ENCODE measurements around the gene AADACL4.
"Not testable (repeated sequence)": the region's sequence is repeated elsewhere in the genome, so short reads cannot be mapped to it uniquely, and the experiment has no call there.

The AADACL4 gene

DNA sequence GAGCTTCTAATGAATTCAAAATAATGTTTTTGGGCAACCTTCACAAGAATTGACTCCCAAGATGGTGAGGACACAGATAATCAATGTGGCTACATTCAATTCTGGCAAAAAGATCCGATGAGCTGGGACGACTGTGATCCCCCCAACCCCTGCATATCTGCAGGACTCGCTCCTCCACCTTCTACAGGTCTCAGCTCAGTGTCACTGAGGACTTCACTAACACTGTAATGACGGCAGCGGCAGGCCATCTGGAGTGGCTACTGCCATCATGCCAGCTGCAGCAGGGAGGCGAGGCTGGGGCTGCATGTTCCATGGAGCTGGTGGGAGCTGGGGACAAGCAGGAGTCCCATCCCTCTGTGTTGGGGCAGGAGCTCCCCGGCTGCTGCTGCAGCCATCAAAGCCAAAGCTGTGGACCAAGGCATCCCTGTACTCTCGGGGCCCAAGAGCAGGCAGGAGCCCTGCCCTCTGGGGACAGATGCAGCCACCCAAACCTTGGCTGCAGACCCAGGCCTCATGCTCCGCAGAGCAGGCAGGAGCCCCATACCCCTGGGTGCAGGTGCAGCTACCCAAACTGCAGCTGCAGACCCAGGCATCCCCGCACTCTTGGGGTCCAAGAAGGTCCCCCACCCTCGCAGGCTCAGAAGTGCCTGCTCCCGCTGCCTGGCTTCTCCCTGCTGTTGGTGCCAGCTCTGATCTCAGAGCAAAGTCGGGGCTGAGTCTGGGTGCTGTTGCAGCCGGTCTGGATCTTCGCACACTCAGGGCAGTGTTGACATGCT is 13.7 kb upstream of the AADACL4 start:
- no peak for DNase-seq (ENCODE audit: low read depth)

DNA sequence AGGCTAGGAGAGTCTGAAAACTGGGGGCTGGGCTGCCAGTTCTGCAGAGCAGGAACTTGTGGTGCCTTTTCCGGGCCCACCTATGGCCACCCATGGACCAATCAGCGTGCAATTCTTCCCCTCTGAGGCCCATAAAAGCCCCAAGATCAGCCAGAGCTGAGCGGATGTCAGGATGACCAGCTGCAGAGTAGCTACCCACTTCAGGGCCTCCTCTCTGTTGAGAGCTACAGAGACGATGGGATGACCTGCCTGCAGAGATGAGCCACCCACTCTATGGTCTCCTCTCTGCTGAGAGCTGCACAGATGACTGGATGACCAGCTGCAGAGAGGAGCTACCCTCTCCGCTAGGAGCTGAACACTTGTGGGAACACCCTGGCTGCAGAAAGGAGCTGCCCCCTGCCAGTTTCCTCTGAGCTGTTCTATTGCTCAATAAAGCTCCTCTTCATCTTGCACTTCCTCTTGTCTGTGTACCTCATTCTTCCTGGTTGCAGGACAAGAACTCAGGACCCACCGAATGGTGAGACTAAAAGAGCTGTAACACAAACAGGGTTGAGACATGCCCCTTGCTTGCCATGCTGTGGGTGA is 12.8 kb upstream of the AADACL4 start:
- no peak for DNase-seq (ENCODE audit: low read depth)

DNA sequence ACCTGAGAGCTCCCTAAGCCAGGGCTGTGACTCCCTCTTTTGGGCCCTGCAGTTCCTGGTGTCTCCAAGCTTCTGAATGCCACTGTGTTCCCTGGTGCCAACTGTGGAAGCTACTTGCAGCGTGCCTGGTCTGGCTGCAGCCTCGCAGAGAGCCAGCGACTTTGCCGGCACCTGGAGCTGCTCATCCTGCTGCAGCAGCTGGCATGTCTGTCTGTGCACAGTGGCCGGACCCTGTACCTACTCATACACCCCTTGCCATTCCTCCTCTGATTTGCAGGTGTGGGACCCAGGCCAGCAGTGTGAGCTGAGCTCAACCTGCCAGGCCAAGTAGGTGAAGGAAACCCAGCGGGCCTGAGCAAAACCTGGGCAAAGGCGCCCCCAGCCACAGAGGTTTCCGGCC is 12.3 kb upstream of the AADACL4 start:
- no peak for DNase-seq (ENCODE audit: low read depth)

DNA sequence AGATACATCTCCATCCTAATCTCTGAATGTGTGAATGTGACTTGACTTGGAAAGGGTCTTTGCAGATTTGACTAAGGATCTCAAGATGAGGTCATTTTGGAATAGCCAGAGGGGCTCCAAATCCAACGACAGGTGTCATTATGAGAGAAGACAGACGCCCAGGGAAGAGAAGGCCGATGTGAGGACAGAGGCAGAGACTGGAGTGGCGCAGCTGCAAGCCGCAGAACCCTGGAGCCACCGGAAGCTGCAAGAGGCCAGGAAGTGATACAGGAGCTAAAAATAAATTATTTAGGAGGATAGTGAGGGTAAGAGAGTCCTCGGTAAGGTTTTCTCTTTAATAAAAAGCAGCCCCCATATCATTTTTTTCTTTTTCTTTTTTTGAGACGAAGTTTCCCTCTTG is 9.7 kb upstream of the AADACL4 start:
- no peak for DNase-seq (ENCODE audit: low read depth)

DNA sequence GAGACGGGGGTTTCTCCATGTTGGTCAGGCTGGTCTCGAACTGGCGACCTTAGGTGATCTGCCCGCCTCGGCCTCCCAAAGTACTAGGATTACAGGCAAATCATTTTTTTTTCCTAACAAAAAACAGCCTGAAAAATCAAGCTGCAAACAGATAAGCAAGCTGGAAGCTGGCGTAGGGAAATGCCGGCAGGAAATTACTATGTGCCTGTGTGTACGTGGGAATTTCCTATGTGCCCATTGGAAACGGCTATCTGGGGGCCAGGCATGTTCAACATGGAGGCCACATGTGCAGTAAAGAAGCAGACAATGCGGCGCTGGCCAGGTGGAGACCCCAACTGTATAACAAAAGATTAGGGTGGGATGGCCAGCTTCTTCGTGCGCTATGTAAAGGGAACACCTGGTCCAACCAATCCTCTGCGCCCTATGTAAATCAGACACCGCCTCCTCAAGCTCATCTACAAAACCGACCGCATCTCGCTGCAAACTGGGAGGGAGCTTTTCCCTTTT is 9.1 kb upstream of the AADACL4 start:
- no peak for DNase-seq (ENCODE audit: low read depth)

DNA sequence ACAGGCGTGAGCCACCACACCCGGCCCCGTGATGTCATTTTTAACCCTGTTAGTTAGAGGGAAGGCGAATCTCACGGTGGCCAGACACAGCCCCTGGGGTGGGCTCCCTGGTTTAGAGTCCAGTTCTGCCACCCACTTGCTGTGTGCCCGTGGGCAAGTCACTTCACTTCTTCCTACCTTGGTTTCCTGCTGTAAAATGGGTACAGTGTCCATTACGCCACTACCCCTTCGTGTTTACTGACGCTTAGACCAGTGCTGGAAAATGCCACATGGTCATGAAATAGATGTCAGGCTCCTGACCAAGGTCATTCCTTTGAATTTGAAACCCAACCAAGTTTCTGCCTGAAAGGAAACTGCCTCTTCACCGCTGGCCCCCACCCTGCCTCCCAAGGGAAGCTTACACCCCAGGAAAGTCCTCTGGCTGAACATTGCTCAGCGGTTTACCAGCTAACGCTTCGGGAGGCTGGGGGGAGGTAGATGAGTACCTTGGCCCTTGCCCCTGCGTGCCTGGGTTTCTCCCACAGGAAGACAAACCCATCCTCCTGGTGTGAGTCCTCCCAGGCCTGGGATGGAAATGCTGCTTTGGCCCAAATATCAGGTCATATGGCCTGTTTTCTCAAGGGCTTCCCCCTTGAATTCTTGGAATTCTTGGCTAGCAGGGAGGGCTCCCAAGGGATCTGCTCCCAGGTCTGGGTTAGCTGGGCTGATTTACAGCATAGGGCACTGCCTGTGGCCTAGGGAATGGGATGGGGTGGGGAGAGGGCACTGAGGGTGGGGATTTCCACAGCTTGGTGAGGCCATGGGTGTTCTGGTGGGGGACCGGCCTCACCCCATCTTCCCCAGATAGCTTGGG is 7.6 kb upstream of the AADACL4 start:
- no peak for DNase-seq (ENCODE audit: low read depth)

DNA sequence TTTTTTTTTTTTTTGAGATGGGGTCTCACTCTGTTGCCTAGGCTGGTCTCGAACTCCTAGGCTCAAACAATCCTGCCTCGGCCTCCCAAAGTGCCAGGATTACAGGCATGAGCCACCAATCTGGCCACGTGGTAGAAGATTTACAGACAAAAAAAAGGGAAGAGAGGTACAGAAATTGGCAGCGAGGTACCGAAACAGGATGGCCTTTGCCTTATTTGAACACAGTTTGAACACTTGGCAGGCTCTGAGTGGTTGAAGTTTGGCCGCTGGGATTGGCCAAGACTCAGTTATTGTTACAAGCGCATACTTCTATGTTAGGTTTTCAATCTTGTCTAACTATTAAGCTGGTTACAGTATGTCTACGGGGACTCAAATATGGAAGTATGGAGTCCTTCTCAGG is 6.2 kb upstream of the AADACL4 start:
- no peak for DNase-seq (ENCODE audit: low read depth)

DNA sequence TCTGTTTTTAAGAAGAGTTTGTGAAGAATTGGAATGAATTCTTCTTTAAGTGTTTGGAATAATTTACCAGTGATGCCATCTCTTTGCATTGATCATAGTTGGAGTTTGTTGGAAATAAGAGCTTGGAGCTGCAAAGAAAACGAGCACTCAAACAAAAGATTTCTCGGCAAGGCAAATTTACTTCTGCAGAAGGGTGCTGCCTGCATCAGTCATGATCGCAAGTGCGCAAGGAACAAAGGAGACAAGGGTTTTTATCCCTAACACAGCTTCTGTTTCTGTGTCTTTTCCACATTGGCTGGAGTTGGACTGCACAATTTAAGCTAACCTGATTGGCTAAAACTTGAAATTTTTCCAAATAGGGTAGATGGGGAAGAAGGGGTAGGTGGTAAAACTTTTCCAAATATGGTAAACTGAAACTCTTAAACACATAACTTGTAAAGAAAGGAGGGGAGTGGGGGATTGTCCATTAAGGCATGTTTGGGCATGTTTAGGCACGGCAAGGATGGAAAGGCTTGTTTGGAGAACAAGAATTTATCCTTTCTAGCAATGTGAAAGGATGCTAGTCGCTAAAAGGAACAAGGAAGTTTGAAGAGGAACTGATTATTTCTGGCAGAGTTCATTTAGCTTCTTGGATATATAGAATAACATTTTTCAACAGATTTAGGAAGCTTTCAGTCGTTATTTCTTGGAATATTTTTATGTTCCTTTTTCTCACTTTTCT is 3.5 kb upstream of the AADACL4 start:
- no peak for DNase-seq (ENCODE audit: low read depth)

DNA sequence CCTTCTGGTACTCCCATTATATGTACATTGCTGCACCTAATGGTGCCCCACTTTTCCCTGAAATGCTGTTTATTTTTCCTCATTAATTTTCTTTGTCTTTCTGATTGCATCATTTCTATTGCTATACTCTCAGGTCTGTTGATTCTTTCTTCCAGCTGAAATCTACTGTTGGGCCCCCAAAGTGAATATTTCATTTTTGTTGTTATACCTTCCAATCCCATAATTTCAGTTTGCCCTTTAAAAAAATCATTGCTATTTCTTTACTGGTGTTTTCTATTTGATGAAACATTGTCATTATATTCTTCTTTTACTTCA is 3.0 kb upstream of the AADACL4 start:
- no peak for DNase-seq (ENCODE audit: low read depth)

DNA sequence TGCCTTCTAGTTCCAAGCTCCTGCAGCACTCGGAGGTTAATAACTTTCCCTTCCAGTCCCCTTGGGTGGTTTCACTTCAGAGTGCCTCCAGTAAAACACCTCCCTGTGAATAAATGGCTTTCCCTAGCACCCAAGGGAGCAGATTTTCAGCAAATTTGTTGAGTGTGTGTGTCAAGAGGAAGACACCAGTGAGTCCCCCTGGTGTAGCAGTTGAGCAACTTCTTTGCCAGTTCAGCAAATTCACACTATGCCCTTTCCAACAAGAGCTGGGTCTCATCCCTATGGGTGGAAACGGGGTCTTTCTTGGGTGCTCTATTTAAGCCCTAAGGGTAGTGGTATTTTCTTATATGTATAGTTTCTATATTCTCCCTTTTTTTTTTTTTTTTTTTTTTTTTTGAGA is 806 bp upstream of the AADACL4 start:
- DNase-seq (ENCODE audit: low read depth): no peak

DNA sequence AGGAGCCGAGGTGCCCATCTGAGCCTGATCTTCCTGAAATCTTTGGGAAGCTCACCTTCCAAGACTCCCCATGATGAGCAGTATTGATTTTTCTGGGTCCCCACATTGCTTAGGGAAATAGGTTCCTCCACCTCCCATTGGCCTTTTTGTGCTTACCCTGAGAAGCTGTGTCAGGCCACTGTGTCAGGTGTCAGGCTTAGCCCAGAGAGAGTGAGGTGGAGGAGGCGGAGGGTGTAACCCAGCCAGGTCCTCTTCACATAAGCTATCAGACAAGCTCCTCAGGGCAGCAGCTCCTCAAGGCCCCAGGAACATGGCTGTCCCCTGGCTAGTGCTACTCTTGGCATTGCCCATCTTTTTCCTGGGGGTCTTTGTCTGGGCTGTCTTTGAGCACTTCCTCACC is 352 bp downstream of the AADACL4 start:
- DNase-seq (ENCODE audit: low read depth): no peak

DNA sequence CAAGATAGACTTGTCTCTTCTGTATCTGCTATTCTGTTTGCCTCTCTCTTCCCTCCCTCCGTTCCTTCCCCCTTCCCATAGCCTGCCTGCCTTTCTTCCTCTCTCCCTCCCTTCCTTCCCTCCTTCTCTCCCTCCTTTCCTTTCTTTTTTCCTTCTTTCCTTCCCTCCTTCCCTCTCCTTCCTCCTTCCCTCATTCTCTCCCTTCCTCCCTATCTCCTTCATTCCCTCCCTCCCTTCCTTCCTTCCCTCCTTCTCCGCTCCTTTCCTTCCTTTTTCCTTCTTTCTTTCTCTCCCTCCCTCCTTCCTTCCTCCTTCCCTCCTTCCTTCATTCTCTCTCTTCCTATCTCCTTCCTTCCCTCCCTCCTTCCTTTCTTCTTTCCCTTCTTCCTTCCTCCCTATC is 944 bp downstream of the AADACL4 start:
- DNase-seq (ENCODE audit: low read depth): no peak

DNA sequence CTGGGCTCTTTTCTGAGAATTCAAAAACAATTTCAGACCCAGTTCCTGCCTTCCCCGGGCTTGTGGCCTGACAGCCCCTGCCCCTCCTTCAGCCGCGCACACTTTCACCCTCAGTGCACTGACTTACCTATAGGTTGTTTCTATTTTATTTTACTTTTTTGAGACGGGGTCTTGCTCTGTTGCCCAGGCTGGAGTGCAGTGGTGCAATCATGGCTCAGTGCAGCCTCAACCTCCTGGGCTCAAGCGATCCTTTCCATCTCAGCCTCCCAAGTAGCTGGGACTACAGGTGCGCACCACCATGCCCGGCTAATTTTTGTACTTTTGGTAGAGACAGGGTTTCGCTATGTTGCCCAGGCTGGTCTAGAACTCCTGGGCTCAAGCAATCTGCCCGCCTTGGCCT is 1.5 kb downstream of the AADACL4 start:
- not testable (repeated sequence) for DNase-seq (ENCODE audit: low read depth)

DNA sequence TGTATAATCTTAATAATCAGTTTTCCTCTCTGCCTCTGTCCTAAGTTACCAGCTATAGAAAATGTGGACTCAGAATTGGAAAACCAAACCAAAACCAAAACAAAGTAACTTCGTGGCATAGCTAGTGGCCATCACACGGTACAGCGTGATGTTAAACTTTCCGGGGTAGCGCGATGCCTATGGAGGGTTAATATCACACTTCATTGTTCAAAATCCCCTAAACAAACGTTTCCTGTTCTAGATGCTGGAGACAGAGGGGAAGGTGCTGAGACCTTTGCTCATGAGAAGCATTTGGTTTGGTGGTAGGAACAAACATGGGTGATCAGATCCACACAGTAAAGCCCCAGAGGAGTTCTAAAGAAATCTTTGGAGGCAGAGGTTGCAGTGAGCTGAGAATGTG is 4.9 kb downstream of the AADACL4 start:
- no peak for DNase-seq (ENCODE audit: low read depth)

DNA sequence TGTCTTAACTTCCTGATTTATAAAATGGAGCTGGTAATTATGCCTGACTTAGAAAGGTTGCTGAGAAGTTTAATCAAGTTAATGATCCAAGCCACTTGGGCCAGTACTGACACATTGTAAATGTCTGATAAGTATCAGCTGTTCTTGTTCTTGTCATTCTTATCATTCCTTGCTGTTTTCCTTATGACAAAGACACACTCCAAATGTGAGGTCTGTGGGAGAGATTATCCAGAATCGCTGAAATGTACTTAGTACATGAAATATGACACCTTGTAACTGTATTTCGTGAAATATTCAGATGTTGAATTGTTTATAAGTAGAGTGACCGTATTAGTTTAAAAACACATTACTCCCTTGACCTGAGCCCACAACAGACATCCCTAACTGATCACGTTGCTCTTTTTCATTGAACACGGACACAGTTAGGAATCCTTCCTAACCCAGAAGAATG is 6.1 kb downstream of the AADACL4 start:
- no peak for DNase-seq (ENCODE audit: low read depth)

DNA sequence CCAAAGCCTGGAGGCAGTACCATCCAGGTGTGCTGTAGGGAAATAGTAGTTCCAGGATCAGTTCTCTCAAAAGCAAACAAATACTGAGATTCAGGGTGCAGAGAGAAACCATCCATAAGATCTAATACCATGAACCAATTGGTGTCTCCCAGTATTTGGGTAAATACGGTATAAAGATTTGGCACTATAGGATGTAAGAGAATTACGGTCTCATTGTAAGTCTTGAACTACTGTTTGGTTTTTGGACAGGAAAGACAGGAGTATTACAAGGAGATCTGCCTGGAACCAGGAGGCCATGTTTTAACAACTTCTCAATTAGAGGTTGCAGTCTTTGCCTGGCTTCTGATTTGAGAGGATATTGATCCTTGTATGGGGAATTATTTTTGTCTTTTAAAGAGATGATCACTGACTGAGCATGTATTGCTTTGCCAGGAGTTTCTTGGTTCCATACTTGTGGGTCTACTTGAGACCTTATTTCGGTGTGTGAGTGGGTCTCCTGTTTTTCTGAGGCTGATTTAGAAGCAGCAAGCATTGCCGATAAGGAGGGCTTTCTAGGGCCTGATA is 10.2 kb downstream of the AADACL4 start:
- no peak for DNase-seq (ENCODE audit: low read depth)

DNA sequence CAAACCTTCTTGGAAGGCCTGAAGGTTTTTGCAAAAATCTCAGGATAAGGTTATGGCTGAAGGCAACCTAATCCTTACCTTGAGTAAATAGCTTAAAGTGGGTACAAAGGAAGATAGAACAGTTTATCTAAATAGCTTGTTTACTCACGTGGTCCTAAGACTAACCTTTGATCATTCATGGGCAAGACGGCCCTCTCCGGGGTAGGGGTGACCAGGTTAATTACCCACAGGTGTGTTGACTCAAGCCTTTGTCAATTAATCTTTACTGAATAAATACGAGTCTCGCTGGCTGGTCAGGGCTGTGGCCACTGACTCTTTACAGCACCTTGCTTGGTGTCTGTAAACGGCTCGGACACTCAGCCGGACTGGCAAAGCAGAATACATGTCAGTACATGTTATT is 10.8 kb downstream of the AADACL4 start:
- DNase-seq (ENCODE audit: low read depth): no peak

DNA sequence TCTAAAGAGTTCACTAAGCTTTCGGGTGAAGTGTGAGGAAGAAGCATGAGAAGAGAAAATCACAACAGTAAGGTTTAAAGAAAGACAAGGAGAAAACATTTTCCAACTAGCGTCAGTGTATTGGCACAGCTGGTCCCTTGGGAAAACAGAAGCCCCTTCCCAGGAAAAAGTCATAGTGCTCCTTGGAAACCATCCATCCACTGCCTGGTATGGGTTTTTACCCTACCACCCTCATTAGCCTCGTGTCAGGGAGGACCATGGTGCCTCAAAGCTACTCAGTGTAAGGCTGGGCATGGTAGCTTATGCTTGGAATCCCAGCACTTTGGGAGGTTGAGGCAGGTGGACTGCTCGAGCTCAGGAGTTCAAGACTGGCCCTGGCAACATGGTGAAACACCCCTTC is 12.7 kb downstream of the AADACL4 start:
- DNase-seq (ENCODE audit: low read depth): no peak

DNA sequence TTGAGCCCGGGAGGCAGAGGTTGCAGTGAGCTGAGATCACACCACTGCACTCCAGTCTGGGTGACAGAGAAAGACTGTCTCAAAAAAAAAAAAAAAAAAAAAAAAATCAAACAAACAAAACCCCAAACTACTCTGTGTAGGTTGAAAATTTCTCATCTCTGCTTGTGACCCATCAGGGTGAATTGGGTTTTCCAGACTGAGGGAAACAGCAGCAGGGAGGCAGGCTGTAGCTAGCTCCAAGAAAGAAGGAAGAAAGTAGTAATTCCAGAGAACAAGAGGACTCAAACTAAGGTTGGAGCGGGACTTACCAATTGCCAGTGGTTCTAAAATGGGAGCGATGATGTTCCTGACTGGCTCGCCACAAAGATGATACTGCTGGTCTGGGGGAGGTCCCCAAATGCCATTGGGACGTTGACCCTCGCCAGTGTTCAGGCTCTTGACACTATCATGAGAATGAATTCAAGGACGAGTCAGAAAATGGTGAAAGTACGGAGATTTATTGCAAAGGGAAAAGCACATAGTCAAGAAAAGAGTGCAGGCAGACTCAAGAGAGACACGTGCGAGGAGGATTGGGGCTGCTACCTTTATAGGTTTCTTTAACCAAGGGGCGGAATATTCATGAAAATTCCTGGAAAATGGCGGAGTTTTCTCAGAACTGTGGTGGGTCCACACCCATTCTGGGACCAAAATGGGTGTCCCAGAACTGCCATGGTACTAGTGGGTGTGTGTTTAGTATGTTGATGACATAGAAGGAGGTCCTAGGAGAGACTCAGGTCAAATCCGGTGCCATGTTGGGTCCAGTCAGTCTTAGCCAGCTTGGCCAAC is 13.4 kb downstream of the AADACL4 start:
- no peak for DNase-seq (ENCODE audit: low read depth)

DNA sequence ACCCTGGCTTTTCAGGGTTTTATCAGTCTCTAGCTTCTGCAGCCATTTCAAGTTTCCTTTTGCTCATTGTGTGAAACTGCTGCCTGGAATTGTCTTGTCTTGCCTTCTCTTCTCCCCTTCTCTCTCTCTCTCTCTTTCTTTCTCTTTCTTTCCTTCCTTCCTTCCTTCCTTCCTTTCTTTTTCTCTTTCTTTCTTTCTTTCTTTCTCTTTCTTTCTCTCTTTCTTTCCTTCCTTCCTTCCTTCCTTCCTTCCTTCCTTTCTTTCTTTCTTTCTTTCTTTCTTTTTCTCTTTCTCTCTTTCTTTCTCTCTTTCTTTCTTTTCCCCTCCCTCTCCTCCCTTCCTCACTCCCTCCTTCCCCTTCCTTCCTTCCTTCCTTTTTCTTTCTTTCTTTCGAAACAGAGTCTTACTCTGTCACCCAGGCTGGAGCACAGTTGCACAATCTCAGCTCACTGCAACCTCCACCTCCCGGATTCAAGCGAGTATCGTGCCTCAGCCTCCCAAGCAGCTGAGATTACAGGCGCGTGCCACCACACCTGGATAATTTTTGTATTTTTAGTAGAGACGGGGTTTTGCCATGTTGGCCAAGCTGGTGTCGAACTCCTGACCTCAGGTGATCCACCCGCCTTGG is 14.1 kb downstream of the AADACL4 start:
- DNase-seq (ENCODE audit: low read depth): not testable (repeated sequence)

Data from fibroblast of the conjunctiva (primary cell).